B cell (primary cell): ENCODE results near the gene POU5F1. TPM values are rescaled to one million over a fixed set of nuclear protein-coding genes. Genes with fewer than 3 reads are reported as not detected.

Experiments
- ATAC-seq: fragments of 200-7000 bp; cut with Tn5 transposase; one replicate; pipeline ENCODE4 v1.10.0; 2021; ENCODE audit warnings: low read depth, mild to moderate bottlenecking, moderate number of reproducible peaks, moderate library complexity
- CTCF ChIA-PET: fragments of 350-600 bp; sonication (Branson Sonifier 250); formaldehyde crosslinking; loops from one replicate; lab custom pipeline; 2021; ENCODE audit warnings: antibody characterized with exemption, inconsistent platforms; lab: Charles Lee
- POLR2A ChIA-PET: fragments of 350-600 bp; sonication (Branson Sonifier 250); formaldehyde crosslinking; loops from one replicate; lab custom pipeline; 2021; ENCODE audit warnings: antibody characterized with exemption; lab: Charles Lee
- DNase-seq: peaks from one replicate; pipeline ENCODE4 v3.0.0; 2013
- H2AFZ ChIP-seq: 2 replicates; pipeline ENCODE4 v1.6.1; 2012; ENCODE audit warnings: mild to moderate bottlenecking, low read depth, low read length; ENCODE audit not compliant: insufficient read depth, poor library complexity, severe bottlenecking
- H3K27ac ChIP-seq, 2 donors: 1 replicate in 1 of 2; 2 replicates in 1 of 2; pipeline ENCODE4 v1.5.1; 2012 to 2013; ENCODE audit warnings: low read length in 2 of 2, mild to moderate bottlenecking in 2 of 2, moderate library complexity in 1 of 2
- H3K27me3 ChIP-seq, 4 experiments: fragments of 200-600 bp in 1 of 4; sonication (generic) in 1 of 4; replicated peaks in 1 of 4; 1 replicate in 2 of 4; 2 replicates in 2 of 4; pipeline versions ENCODE4 v1.6.1 to v1.7.0; 2013 to 2016; ENCODE audit warnings: low read length in 3 of 4, mild to moderate bottlenecking in 2 of 4, mixed read lengths in 1 of 4, moderate library complexity in 1 of 4; ENCODE audit not compliant: insufficient read depth in 4 of 4, control insufficient read depth in 3 of 4; ENCODE audit errors: control extremely low read depth in 1 of 4
- H3K36me3 ChIP-seq, 2 experiments: replicated peaks in 1 of 2; 1 replicate in 1 of 2; 2 replicates in 1 of 2; pipeline versions ENCODE4 v1.6.1 to v1.7.1; 2013; ENCODE audit warnings: low read length in 1 of 2; ENCODE audit not compliant: insufficient read depth in 2 of 2, control insufficient read depth in 1 of 2; ENCODE audit errors: control extremely low read depth in 1 of 2, extremely low read depth in 1 of 2
- H3K4me1 ChIP-seq, 2 donors: fragments of 200-600 bp in 1 of 2; sonication (generic) in 1 of 2; 1 replicate in 1 of 2; 2 replicates in 1 of 2; pipeline versions ENCODE4 v1.5.1 to v1.6.1; 2013 to 2017; ENCODE audit warnings: low read length in 2 of 2; ENCODE audit not compliant: control insufficient read depth in 2 of 2, insufficient read depth in 2 of 2
- H3K4me2 ChIP-seq: replicated peaks from 2 replicates; pipeline ENCODE3; 2012; ENCODE audit warnings: mild to moderate bottlenecking, low read depth, low read length; ENCODE audit not compliant: poor library complexity, severe bottlenecking
- H3K4me3 ChIP-seq, 5 experiments: fragments of 200-600 bp in 1 of 5; sonication (generic) in 1 of 5; 1 replicate in 3 of 5; 2 replicates in 2 of 5; pipeline versions ENCODE4 v1.5.1 to v1.7.0; 2011 to 2016; ENCODE audit warnings: low read length in 4 of 5, mild to moderate bottlenecking in 4 of 5, low read depth in 2 of 5, control low read depth in 1 of 5, moderate library complexity in 1 of 5; ENCODE audit not compliant: insufficient read depth in 1 of 5; ENCODE audit errors: control extremely low read depth in 1 of 5, extremely low read depth in 1 of 5
- H3K79me2 ChIP-seq: fragments of 200-600 bp; sonication (generic); one replicate; pipeline ENCODE4 v1.6.0; 2016; ENCODE audit warnings: low read length; ENCODE audit not compliant: control insufficient read depth, insufficient read depth
- H3K9ac ChIP-seq: fragments of 200-600 bp; sonication (generic); 2 replicates; pipeline ENCODE4 v1.6.1; 2017; ENCODE audit warnings: mild to moderate bottlenecking, low read length, moderate library complexity
- H3K9me3 ChIP-seq, 3 donors: one replicate each; pipeline versions ENCODE4 v1.6.1 to v1.7.1; 2013; ENCODE audit warnings: low read length in 2 of 3; ENCODE audit not compliant: control insufficient read depth in 2 of 3, insufficient read depth in 1 of 3; ENCODE audit errors: control extremely low read depth in 1 of 3
- H4K20me1 ChIP-seq: 2 replicates; pipeline ENCODE4 v1.6.0; 2012; ENCODE audit warnings: mild to moderate bottlenecking, low read length; ENCODE audit not compliant: insufficient read depth, control insufficient read depth, poor library complexity, severe bottlenecking
- H3K27ac Mint-ChIP-seq: one replicate; pipeline ENCODE4 v1.8.0; 2021; ENCODE audit warnings: mixed read lengths
- H3K27me3 Mint-ChIP-seq: one replicate; pipeline ENCODE4 v1.8.0; 2021; ENCODE audit warnings: mixed read lengths
- H3K4me1 Mint-ChIP-seq: one replicate; pipeline ENCODE4 v1.8.0; 2021; ENCODE audit warnings: mixed read lengths
- H3K4me3 Mint-ChIP-seq: one replicate; pipeline ENCODE4 v1.8.0; 2021; ENCODE audit warnings: mixed read lengths
- H3K9me3 Mint-ChIP-seq: one replicate; pipeline ENCODE4 v1.8.0; 2022; ENCODE audit warnings: mixed read lengths; ENCODE audit not compliant: insufficient read depth
- CTCF ChIP-seq: fragments of 200-600 bp; IDR thresholded peaks from one replicate; pipeline ENCODE4 v1.8.0; 2022; ENCODE audit warnings: antibody characterized with exemption, mild to moderate bottlenecking
- EZH2 ChIP-seq: IDR thresholded peaks from 2 replicates; pipeline ENCODE4 v1.6.1; 2012; ENCODE audit warnings: borderline replicate concordance, low read depth, mild to moderate bottlenecking, moderate library complexity, low read length; ENCODE audit not compliant: insufficient read depth, poor library complexity, severe bottlenecking
- WGBS: methylation state at CpG from one replicate; pipeline ENCODE4 v1.1.5; 2013; ENCODE audit warnings: missing lambda C conversion rate; ENCODE audit not compliant: insufficient coverage; 5-methylcytosine and 5-hydroxymethylcytosine counted together
- intact Hi-C: fragments of 100-400 bp; cut with micrococcal nuclease; formaldehyde crosslinking; loops from one replicate; pipeline ENCODE4 v1.10.0; 2022
- polyA plus RNA-seq: library from polyadenylated mRNA; depleted of rRNA; stranded (reverse); fragments of >200 nt; gene quantifications from 2 replicates; pipeline ENCODE4 v1.2.3, GENCODE V29; 2012
- total RNA-seq, 2 donors: library from RNA; stranded (reverse); fragments of 120-200 nt in 1 of 2; gene quantifications; 1 replicate in 1 of 2; 2 replicates in 1 of 2; pipeline versions ENCODE4 v1.2.3 to v1.2.4, GENCODE V29; 2013 to 2022

The POU5F1 gene
- total and polyA plus RNA-seq, 2 donors (not counting 1 experiment from before 2014, with no cell fraction given) = 0.76 to 0.88 TPM

GRCh38 chr6:31158140-31158862 is 12.2 kb downstream of the POU5F1 start, which contains the start of gene TCF19:
Gene TCF19 (plus strand): TSS chr6:31158589. CDS start chr6:31159470, 881 bp downstream.
- peak within 1 kb of the TSS; percentile 95 for H2AFZ ChIP-seq
- H3K27me3 ChIP-seq = no peaks in the 10 kb centered on the region
- H3K9me3 ChIP-seq = no peaks in the 10 kb centered on the region
- ChIA-PET POLR2A (interaction anchor here (0.6 to 1.8 kb wide), 7 partner anchors 13 to 739 kb away, joined by 3 to 5 read pairs (median 3); partner anchors contain the start of gene EHMT2), CTCF (interaction anchor here (1.1 to 2.9 kb wide), 8 partner anchors 13 to 241 kb away, joined by 3 to 10 read pairs (median 4); no protein-coding TSS in a partner anchor)
- H3K4me3 Mint-ChIP-seq = peak within 1 kb of the TSS; percentile 87
- peak within 1 kb of the TSS; percentile 53 to 77 for H3K27ac ChIP-seq
- peak within 1 kb of the TSS; percentile 86 for H3K4me2 ChIP-seq
- H3K4me1 Mint-ChIP-seq = peaks cover 32% of the 10 kb centered on the region
- H3K27ac Mint-ChIP-seq = peak within 1 kb of the TSS; percentile 73
- intact Hi-C loops = loop anchor here (1.0 to 10.0 kb wide), 8 partner anchors 21 to 542 kb away; partner anchors contain the start of genes HLA-B, HLA-C, MRPS18B and PPP1R10
- TF ChIP-seq CTCF (no peak), EZH2 (no peak)
- peak within 1 kb of the TSS; percentile 1 to 90 (median 88) for H3K4me3 ChIP-seq
- peaks cover 0 to 6% of the 10 kb centered on the region in 2 experiments for H3K36me3 ChIP-seq
- DNase-seq = peak; percentile 99
- no peaks in the 10 kb centered on the region for H3K27me3 Mint-ChIP-seq
- H4K20me1 ChIP-seq = no peaks in the 10 kb centered on the region
- WGBS = under 1% methylated on average over 50 of the region's 65 CpGs
- H3K9me3 Mint-ChIP-seq = no peaks in the 10 kb centered on the region
- peaks cover 5% of the 10 kb centered on the region for H3K79me2 ChIP-seq
- peak within 1 kb of the TSS; percentile 78 for H3K9ac ChIP-seq
- peaks cover 13 to 22% of the 10 kb centered on the region in 2 donors for H3K4me1 ChIP-seq
- ATAC-seq = peak; percentile 91
